ENCODE results near the gene USP20.

DNA sequence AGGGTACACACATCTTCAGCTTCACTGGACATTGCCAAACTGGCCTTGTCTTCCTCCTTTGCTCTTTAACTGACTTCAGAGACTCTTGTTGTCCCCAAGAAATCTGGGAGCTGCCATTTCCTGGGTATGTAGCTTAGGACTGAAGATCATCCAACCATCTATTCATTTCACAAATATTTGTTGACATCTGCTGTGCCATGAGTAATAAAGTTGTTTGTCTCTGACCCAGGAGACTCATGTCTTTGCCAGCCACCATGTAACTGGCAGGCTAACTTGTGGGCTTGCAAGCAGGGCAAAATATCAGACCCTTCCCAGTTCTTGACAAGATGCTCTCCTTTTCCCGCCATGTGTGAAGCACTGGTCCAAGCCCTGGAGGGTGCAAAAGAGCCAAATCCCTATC lies 49.4 kb upstream of the USP20 start:
- TF ChIP-seq, protein P1, sequence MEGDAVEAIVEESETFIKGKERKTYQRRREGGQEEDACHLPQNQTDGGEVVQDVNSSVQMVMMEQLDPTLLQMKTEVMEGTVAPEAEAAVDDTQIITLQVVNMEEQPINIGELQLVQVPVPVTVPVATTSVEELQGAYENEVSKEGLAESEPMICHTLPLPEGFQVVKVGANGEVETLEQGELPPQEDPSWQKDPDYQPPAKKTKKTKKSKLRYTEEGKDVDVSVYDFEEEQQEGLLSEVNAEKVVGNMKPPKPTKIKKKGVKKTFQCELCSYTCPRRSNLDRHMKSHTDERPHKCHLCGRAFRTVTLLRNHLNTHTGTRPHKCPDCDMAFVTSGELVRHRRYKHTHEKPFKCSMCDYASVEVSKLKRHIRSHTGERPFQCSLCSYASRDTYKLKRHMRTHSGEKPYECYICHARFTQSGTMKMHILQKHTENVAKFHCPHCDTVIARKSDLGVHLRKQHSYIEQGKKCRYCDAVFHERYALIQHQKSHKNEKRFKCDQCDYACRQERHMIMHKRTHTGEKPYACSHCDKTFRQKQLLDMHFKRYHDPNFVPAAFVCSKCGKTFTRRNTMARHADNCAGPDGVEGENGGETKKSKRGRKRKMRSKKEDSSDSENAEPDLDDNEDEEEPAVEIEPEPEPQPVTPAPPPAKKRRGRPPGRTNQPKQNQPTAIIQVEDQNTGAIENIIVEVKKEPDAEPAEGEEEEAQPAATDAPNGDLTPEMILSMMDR (IDR thresholded peaks at IDR 0.05), result no peak
- TF ChIP-seq POLR2A (IDR thresholded peaks at IDR 0.05) (no peak), POLR2AphosphoS5 (IDR thresholded peaks at IDR 0.05) (no peak)

Data from stomach (tissue), 4 donors.